ENCODE data around the gene PTPA. TPM values are rescaled to one million over a fixed set of nuclear protein-coding genes. Genes with fewer than 3 reads are reported as not detected.

The PTPA gene
- polyA plus RNA-seq, 1 experiment, result 140 TPM

DNA sequence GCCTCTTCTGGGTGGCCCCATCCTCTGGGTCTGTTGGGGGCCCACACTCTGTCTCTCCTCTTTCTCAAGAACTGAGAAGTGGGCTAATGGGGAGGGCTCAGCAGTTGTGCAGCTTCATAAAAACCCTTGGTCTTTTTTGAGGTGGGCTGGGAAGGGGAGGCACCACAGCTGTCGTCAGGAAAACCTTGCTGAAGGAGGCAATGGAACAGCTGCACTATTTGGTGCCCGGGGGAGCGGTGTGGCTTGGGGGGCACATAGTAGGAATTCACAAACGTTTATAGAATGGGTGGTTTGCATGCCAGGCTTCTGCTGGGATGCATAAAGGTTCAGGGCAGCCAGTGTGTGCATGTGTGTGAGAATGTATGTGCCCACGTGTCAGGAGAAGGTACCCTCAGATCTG is 70.0 kb downstream of the PTPA start:
- Histone ChIP-seq H3K4me3 (ENCODE audit: low read depth, low read length) (no peak overlapping the region), H3K27ac (ENCODE audit: low read depth, low read length) (no peak overlapping the region), H3K27me3 (ENCODE audit: control insufficient read depth, insufficient read depth, low read length) (no peaks in the 10 kb centered on the region), H3K9me3 (ENCODE audit: control insufficient read depth, insufficient read depth, low read length) (no peaks in the 10 kb centered on the region; the same call in 1 of the 2 replicates)
- ChIA-PET POLR2A (no interaction called here), CTCF (interaction anchor here (0.9 kb wide), 1 partner anchor 38 kb away, joined by 3 read pairs; no protein-coding TSS in a partner anchor)
- DNase-seq (ENCODE audit: low read depth, low spot score), result no peak
- TF ChIP-seq, protein P1, sequence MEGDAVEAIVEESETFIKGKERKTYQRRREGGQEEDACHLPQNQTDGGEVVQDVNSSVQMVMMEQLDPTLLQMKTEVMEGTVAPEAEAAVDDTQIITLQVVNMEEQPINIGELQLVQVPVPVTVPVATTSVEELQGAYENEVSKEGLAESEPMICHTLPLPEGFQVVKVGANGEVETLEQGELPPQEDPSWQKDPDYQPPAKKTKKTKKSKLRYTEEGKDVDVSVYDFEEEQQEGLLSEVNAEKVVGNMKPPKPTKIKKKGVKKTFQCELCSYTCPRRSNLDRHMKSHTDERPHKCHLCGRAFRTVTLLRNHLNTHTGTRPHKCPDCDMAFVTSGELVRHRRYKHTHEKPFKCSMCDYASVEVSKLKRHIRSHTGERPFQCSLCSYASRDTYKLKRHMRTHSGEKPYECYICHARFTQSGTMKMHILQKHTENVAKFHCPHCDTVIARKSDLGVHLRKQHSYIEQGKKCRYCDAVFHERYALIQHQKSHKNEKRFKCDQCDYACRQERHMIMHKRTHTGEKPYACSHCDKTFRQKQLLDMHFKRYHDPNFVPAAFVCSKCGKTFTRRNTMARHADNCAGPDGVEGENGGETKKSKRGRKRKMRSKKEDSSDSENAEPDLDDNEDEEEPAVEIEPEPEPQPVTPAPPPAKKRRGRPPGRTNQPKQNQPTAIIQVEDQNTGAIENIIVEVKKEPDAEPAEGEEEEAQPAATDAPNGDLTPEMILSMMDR (IDR thresholded peaks at IDR 0.05; ENCODE audit: low read depth, low read length), result no peak

DNA sequence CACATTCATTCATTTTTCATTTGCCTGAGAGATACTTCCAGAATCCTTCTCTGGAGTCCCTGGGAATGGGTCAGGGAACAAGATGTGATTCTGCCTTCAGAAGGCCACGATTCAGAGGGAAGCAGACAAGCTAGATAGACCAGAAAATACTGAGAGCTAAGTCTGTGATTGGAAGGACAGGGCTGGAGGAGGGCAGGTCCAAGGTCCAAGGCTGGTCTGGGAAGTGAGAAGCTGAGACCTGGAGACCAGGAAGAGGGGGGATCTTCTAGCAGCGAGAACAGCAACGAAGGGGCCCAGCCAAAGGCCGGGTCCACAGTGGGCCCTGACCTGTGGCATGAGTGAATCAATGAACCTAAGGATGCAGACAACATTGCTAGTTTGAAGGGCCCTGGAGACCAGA is 70.9 kb downstream of the PTPA start:
- H3K27me3 ChIP-seq (ENCODE audit: control insufficient read depth, insufficient read depth, low read length), result no peaks in the 10 kb centered on the region
- ChIA-PET POLR2A (no interaction called here), CTCF (interaction anchor here (1.1 kb wide), 1 partner anchor 178 kb away, joined by 3 read pairs; no protein-coding TSS in a partner anchor)
- no peak overlapping the region for H3K4me3 ChIP-seq (ENCODE audit: low read depth, low read length)
- no peaks in the 10 kb centered on the region; the same call in 1 of the 2 replicates for H3K9me3 ChIP-seq (ENCODE audit: control insufficient read depth, insufficient read depth, low read length)
- no peak for DNase-seq (ENCODE audit: low read depth, low spot score)
- H3K27ac ChIP-seq (ENCODE audit: low read depth, low read length), result no peak overlapping the region
- TF ChIP-seq, protein P1 (IDR thresholded peaks at IDR 0.05; ENCODE audit: low read depth, low read length), result no peak

DNA sequence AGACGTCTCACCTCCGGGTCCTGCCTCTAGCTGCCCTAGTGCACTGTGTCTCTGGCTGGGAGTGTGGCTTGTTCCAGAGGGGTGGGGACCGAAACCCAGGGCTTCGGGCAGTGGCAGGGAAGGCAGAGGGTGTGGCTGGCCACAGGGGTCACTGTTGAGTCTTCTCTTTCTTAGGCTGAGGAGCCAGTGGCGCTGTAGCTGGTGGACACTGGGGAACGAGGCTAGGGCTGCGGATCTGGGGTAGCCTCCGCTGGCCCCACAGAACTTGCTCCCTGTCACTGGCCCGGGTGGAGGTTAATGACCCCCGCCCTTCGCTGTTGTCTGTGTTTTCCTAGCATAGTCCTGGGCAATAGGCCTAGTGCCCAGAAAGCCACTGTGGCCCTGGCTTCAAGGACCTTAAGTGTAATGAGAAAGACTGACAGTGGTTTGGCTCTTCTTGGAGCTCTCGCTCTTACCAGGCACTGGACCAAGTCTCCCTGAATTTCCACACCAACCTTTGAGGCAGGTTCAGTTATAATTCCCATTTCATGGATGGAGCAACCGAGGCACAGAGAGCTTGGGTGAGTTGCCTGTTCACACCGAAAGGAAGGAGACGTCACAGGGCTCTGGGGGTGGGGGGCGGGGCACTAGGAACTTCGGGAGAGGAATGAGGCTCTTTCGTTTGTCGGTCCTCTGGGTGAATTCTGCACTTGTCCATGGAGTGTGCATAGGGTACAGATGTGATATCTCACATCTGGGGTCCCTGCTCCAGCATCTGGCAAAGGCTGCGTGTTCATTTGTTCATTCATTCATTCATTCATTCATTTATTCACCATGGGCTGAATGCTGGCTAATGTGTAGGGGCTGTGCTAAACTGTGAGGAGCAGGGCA is 71.6 kb downstream of the PTPA start:
- POLR2A ChIA-PET, result interaction anchor here (0.6 to 1.3 kb wide), 2 partner anchors 163 to 314 kb away, joined by 3 to 5 read pairs; no protein-coding TSS in a partner anchor
- H3K27ac ChIP-seq (ENCODE audit: low read depth, low read length), result no peak overlapping the region
- TF ChIP-seq, protein P1 (IDR thresholded peaks at IDR 0.05; ENCODE audit: low read depth, low read length), result peak; percentile 42
- H3K9me3 ChIP-seq (ENCODE audit: control insufficient read depth, insufficient read depth, low read length), result no peaks in the 10 kb centered on the region; the same call in 1 of the 2 replicates
- H3K4me3 ChIP-seq (ENCODE audit: low read depth, low read length), result no peak overlapping the region
- DNase-seq (ENCODE audit: low read depth, low spot score), result no peak
- CTCF ChIA-PET, result interaction anchor here (0.5 to 1.1 kb wide), 3 partner anchors 12 to 391 kb away, joined by 3 to 4 read pairs (median 4); no protein-coding TSS in a partner anchor
- H3K27me3 ChIP-seq (ENCODE audit: control insufficient read depth, insufficient read depth, low read length), result no peaks in the 10 kb centered on the region

DNA sequence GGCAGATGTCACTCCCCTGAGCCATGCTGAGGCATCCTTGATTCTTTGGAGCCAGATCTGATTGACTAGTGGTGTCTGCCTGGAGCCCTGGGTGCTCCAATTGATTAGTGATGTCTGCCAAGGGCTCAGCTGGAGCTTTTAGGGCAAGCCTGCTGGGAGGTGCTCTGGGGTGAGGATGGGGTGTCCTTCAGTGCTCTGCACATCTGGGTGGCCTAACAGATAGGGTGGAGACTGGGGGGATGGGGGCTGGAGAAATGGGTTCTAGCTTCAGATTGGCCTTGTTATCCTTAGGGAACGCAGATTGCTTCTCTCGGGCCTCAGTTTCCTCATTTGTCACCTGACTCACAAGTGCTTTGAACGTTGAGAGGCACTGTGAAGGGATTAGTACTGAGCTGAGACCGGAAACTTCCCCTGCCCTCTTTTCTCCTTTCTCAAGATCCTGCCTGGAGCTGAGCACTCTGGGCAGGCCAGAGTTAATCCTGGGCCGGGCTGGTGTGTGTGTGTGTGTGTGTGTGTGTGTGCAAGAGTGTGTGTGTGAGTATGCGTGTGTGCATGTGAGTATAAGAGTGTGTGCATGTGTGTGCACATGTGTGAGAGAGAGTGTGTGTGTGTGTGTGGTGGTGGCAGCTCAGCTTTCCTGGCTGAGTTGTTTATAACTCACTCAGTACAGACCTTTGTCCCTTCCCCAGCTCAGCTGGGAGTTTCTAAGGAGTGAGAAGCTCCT is 72.4 kb downstream of the PTPA start:
- no peak for DNase-seq (ENCODE audit: low read depth, low spot score)
- CTCF ChIA-PET, result interaction anchor here (0.5 to 1.7 kb wide), 4 partner anchors 10 to 390 kb away, joined by 4 to 10 read pairs (median 4); no protein-coding TSS in a partner anchor

More for the DNA sequence above, 72.4 kb downstream of the PTPA start:
- Histone ChIP-seq H3K4me3 (ENCODE audit: low read depth, low read length) (no peak overlapping the region), H3K27ac (ENCODE audit: low read depth, low read length) (no peak overlapping the region), H3K9me3 (ENCODE audit: control insufficient read depth, insufficient read depth, low read length) (no peaks in the 10 kb centered on the region), H3K27me3 (ENCODE audit: control insufficient read depth, insufficient read depth, low read length) (no peaks in the 10 kb centered on the region)
- TF ChIP-seq, protein P1 (IDR thresholded peaks at IDR 0.05; ENCODE audit: low read depth, low read length), result no peak
- POLR2A ChIA-PET, result interaction anchor here (0.6 to 1.3 kb wide), 2 partner anchors 162 to 313 kb away, joined by 3 to 5 read pairs; no protein-coding TSS in a partner anchor
